Tibial artery (tissue), 4 donors: ENCODE data around the gene DIS3L2.
"Not testable (repeated sequence)": the region's sequence is repeated elsewhere in the genome, so short reads cannot be mapped to it uniquely, and the experiment has no call there.

Experiments used
- DNase-seq, 2 donors: peaks; one replicate each; pipeline ENCODE4 v3.0.0-alpha.2; 2019
- H3K27ac ChIP-seq, 2 donors: fragments of 200-600 bp; sonication (generic) in 1 of 2; 1 replicate in 1 of 2; 2 replicates in 1 of 2; pipeline ENCODE4 v1.5.1; 2018 to 2019; ENCODE audit warnings: mild to moderate bottlenecking in 1 of 2
- H3K27me3 ChIP-seq, 2 donors: fragments of 200-600 bp; sonication (generic) in 1 of 2; one replicate each; pipeline versions ENCODE4 v1.5.1 to v1.6.0; 2016 to 2019
- H3K36me3 ChIP-seq, 3 donors: fragments of 200-600 bp; sonication (generic) in 2 of 3; one replicate each; pipeline ENCODE4 v1.5.1; 2016 to 2019; ENCODE audit warnings: mild to moderate bottlenecking in 2 of 3
- H3K4me1 ChIP-seq, 4 donors: fragments of 200-600 bp; sonication (generic) in 2 of 4; 1 replicate in 3 of 4; 2 replicates in 1 of 4; pipeline ENCODE4 v1.5.1; 2016 to 2019
- H3K4me3 ChIP-seq, 2 donors: fragments of 200-600 bp; sonication (generic) in 1 of 2; 1 replicate in 1 of 2; 2 replicates in 1 of 2; pipeline ENCODE4 v1.5.1; 2018 to 2019; ENCODE audit warnings: mild to moderate bottlenecking in 2 of 2
- H3K9me3 ChIP-seq, 3 donors: fragments of 200-600 bp; sonication (generic) in 1 of 3; one replicate each; pipeline ENCODE4 v1.5.1; 2016 to 2019
- CTCF ChIP-seq, 2 experiments: fragments of 200-600 bp in 1 of 2; fragments of 450-650 bp in 1 of 2; IDR thresholded peaks; one replicate each; pipeline ENCODE4 v1.5.1; 2017 to 2019; ENCODE audit warnings: antibody characterized with exemption in 2 of 2, mild to moderate bottlenecking in 1 of 2, moderate library complexity in 1 of 2
- intact Hi-C: fragments of 100-400 bp; cut with DNase I; formaldehyde crosslinking; loops from one replicate; pipeline ENCODE4 v1.15.0; 2023; ENCODE audit warnings: low total_unique reads

The DIS3L2 gene

GRCh38 chr2:232111551-232111950, 150.0 kb downstream of the DIS3L2 start:
- no peak overlapping the region for H3K27ac ChIP-seq
- no peaks in the 10 kb centered on the region for H3K36me3 ChIP-seq
- no peak for DNase-seq
- H3K27me3 ChIP-seq, result no peaks in the 10 kb centered on the region
- H3K9me3 ChIP-seq, result no peaks in the 10 kb centered on the region
- no peak for TF ChIP-seq CTCF (IDR thresholded peaks at IDR 0.05)
- no peaks in the 10 kb centered on the region for H3K4me1 ChIP-seq
- H3K4me3 ChIP-seq, result no peak overlapping the region
- intact Hi-C loops, result no loop called here

- H3K4me1 ChIP-seq, result no peaks in the 10 kb centered on the region
- H3K36me3 ChIP-seq, result no peaks in the 10 kb centered on the region
- H3K27me3 ChIP-seq, result no peaks in the 10 kb centered on the region
- DNase-seq, result no peak
- intact Hi-C loops, result no loop called here
- no peak overlapping the region for H3K27ac ChIP-seq
- H3K9me3 ChIP-seq, result no peaks in the 10 kb centered on the region
- H3K4me3 ChIP-seq, result no peak overlapping the region
- TF ChIP-seq CTCF (IDR thresholded peaks at IDR 0.05), result no peak
Measured at GRCh38 chr2:232113821-232114220, 152.3 kb downstream of the DIS3L2 start.

GRCh38 chr2:232115728-232116361, 154.3 kb downstream of the DIS3L2 start:
- H3K36me3 ChIP-seq, intact Hi-C loops, DNase-seq, H3K4me3 ChIP-seq, H3K27ac ChIP-seq, H3K4me1 ChIP-seq, H3K27me3 ChIP-seq, H3K9me3 ChIP-seq: not testable (repeated sequence)

- Histone ChIP-seq H3K9me3 (no peaks in the 10 kb centered on the region), H3K36me3 (no peaks in the 10 kb centered on the region), H3K27ac (no peak overlapping the region), H3K4me1 (no peaks in the 10 kb centered on the region), H3K27me3 (no peaks in the 10 kb centered on the region), H3K4me3 (no peak overlapping the region)
- no peak for TF ChIP-seq CTCF (IDR thresholded peaks at IDR 0.05)
- DNase-seq, result no peak
- intact Hi-C loops, result no loop called here
Measured at GRCh38 chr2:232116852-232117251, 155.3 kb downstream of the DIS3L2 start.

- intact Hi-C loops, result no loop called here
- no peak for TF ChIP-seq CTCF (IDR thresholded peaks at IDR 0.05)
- Histone ChIP-seq H3K27me3 (no peaks in the 10 kb centered on the region), H3K9me3 (no peaks in the 10 kb centered on the region), H3K4me1 (no peaks in the 10 kb centered on the region), H3K4me3 (no peak overlapping the region), H3K36me3 (no peaks in the 10 kb centered on the region), H3K27ac (no peak overlapping the region)
- no peak for DNase-seq
Measured at GRCh38 chr2:232117413-232117812, 155.9 kb downstream of the DIS3L2 start.

- H3K36me3 ChIP-seq, result no peaks in the 10 kb centered on the region
- DNase-seq, result no peak
- intact Hi-C loops, result no loop called here
- H3K4me3 ChIP-seq, result no peak overlapping the region
- TF ChIP-seq CTCF (IDR thresholded peaks at IDR 0.05), result no peak
- no peaks in the 10 kb centered on the region for H3K27me3 ChIP-seq
- no peak overlapping the region for H3K27ac ChIP-seq
- H3K4me1 ChIP-seq, result no peaks in the 10 kb centered on the region
- H3K9me3 ChIP-seq, result no peaks in the 10 kb centered on the region
Measured at GRCh38 chr2:232120911-232121310, 159.4 kb downstream of the DIS3L2 start.
